ENCODE results near the gene HOXD4. TPM values are rescaled to one million over a fixed set of nuclear protein-coding genes. Genes with fewer than 3 reads are reported as not detected.
A peak's percentile ranks its signal among the peaks of the same experiment; 100 is the strongest.

The HOXD4 gene
- total RNA-seq, 1 experiment from 2014 or later, result not detected

DNA sequence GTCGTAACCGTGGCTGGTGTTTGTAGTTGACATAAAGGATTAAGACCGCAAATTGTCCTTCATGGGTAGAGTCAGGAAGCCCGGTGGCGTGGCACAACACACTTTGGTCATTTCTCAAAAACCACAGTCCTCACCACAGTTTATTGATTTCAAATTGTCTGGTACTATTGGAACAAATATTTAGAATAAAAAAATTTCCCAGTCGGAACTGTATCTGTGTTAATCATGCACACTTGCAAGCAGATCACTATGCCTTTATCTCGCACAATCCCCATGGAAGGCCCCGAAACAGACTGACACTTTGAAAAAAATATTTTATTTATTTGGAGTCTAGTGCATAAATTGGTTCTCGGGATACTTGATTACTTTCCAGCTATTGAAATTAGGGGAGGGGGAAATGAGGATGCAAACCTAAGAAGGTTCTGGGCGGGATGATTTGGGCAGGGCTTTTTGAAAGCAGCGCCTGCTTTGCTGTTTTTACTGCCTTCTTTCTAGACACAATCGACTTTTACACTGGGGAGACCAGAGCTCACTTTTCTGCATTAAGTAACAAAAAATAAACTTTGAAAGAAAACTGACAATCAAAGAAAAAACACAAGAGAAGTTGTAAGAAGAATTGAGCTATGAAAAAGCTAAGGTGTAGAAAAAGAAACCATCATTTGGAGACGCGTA, 21.7 kb downstream of the HOXD4 start:
- H3K27me3 ChIP-seq (ENCODE audit: low read length), result no peaks in the 10 kb centered on the region

GRCh38 chr2:176173567-176174381, 22.4 kb downstream of the HOXD4 start:
- peak overlapping the region; percentile 73 for H3K9ac ChIP-seq (ENCODE audit: low read length)
- peak overlapping the region; percentile 67; the same call in 1 of the 2 replicates for H3K4me3 ChIP-seq (ENCODE audit: low read length)
- peak overlapping the region; percentile 81 for H3K4me2 ChIP-seq (ENCODE audit: low read depth, low read length, poor library complexity, severe bottlenecking)
- peak overlapping the region; percentile 90 for H2AFZ ChIP-seq (ENCODE audit: low read length)
- H4K20me1 ChIP-seq (ENCODE audit: insufficient read depth, low read depth, low read length), result no peaks in the 10 kb centered on the region
- H3K4me1 ChIP-seq (ENCODE audit: low read length), result peaks cover 43% of the 10 kb centered on the region
- no peaks in the 10 kb centered on the region for H3K36me3 ChIP-seq (ENCODE audit: insufficient read depth, low read length)
- H3K9me3 ChIP-seq (ENCODE audit: low read length), result no peaks in the 10 kb centered on the region
- DNase-seq, result no peak
- no peak overlapping the region for H3K27ac ChIP-seq (ENCODE audit: low read length)
- no peaks in the 10 kb centered on the region for H3K27me3 ChIP-seq (ENCODE audit: low read length)
- H3K9me2 ChIP-seq (replicated peaks; ENCODE audit: insufficient read depth, low read length), result no peaks in the 10 kb centered on the region
- H3K79me2 ChIP-seq (ENCODE audit: low read length), result no peaks in the 10 kb centered on the region

More for the DNA sequence above, 21.7 kb downstream of the HOXD4 start:
- Histone ChIP-seq H3K36me3 (ENCODE audit: insufficient read depth, low read length) (no peaks in the 10 kb centered on the region), H3K4me1 (ENCODE audit: low read length) (peaks cover 41% of the 10 kb centered on the region), H4K20me1 (ENCODE audit: insufficient read depth, low read depth, low read length) (no peaks in the 10 kb centered on the region), H3K9me2 (replicated peaks; ENCODE audit: insufficient read depth, low read length) (no peaks in the 10 kb centered on the region), H2AFZ (ENCODE audit: low read length) (no peak overlapping the region), H3K4me3 (ENCODE audit: low read length) (no peak overlapping the region), H3K9me3 (ENCODE audit: low read length) (no peaks in the 10 kb centered on the region), H3K79me2 (ENCODE audit: low read length) (no peaks in the 10 kb centered on the region), H3K4me2 (ENCODE audit: low read depth, low read length, poor library complexity, severe bottlenecking) (peak overlapping the region; percentile 81), H3K27ac (ENCODE audit: low read length) (no peak overlapping the region), H3K9ac (ENCODE audit: low read length) (no peak overlapping the region)
- no peak for DNase-seq

GRCh38 chr2:176174382-176174823, 23.1 kb downstream of the HOXD4 start:
- Histone ChIP-seq H3K9me2 (replicated peaks; ENCODE audit: insufficient read depth, low read length) (no peaks in the 10 kb centered on the region), H3K9ac (ENCODE audit: low read length) (peak overlapping the region; percentile 73), H3K79me2 (ENCODE audit: low read length) (no peaks in the 10 kb centered on the region), H3K4me3 (ENCODE audit: low read length) (peak overlapping the region; percentile 67), H4K20me1 (ENCODE audit: insufficient read depth, low read depth, low read length) (no peaks in the 10 kb centered on the region), H3K4me1 (ENCODE audit: low read length) (peaks cover 45% of the 10 kb centered on the region), H3K9me3 (ENCODE audit: low read length) (no peaks in the 10 kb centered on the region), H3K36me3 (ENCODE audit: insufficient read depth, low read length) (no peaks in the 10 kb centered on the region), H3K4me2 (ENCODE audit: low read depth, low read length, poor library complexity, severe bottlenecking) (peak overlapping the region; percentile 81), H3K27me3 (ENCODE audit: low read length) (no peaks in the 10 kb centered on the region), H3K27ac (ENCODE audit: low read length) (no peak overlapping the region), H2AFZ (ENCODE audit: low read length) (peak overlapping the region; percentile 90)
- DNase-seq, result no peak

DNA sequence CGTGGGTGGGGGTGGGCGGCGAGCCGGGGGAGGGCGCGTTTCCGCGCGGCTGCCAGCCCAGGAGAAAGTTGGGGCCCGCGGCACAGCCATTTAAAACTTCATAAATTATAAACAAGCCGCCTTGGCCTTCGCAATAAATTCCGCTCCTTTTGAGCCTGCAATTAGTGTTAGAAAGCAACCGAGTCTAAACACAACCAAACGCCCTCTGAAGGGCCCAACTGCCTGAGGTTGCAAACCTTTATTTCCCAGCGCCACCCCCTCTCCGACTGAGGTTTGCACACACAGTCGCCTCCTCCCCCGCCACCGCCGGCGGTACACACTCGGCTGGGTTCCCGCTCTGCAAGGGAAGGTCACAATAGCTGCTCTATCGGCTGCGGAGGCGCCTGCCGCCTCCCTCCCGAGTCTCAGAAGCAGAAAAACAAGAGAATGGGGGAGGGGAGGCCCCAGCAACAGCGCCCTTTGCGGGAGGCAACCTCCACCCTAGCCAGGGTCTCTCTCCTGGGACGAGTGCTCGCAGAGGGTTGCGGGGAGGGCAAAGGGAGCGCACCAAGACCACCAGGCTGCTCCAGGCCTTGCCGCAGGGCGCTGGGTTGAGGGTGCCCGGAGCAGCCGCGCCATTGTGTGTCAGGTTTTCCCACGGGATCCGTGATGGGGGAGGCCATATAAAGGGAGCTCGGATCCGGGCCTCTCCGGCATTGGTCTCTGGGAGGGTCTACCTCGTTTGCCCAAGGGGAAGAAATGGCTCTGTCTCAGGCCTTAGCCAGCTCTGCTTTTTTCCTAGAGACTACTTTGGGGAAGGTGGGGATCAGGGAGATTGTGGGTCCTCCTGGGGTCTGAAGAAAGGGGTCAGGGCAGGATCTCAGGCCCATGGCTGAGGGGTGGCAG, 23.7 kb downstream of the HOXD4 start:
- Histone ChIP-seq H3K27me3 (ENCODE audit: low read length) (no peaks in the 10 kb centered on the region), H2AFZ (ENCODE audit: low read length) (peak overlapping the region; percentile 90), H3K36me3 (ENCODE audit: insufficient read depth, low read length) (no peaks in the 10 kb centered on the region), H3K4me2 (ENCODE audit: low read depth, low read length, poor library complexity, severe bottlenecking) (peak overlapping the region; percentile 81), H3K4me3 (ENCODE audit: low read length) (peak overlapping the region; percentile 67), H3K9ac (ENCODE audit: low read length) (peak overlapping the region; percentile 73), H3K79me2 (ENCODE audit: low read length) (no peaks in the 10 kb centered on the region), H3K9me2 (replicated peaks; ENCODE audit: insufficient read depth, low read length) (no peaks in the 10 kb centered on the region), H4K20me1 (ENCODE audit: insufficient read depth, low read depth, low read length) (no peaks in the 10 kb centered on the region), H3K9me3 (ENCODE audit: low read length) (no peaks in the 10 kb centered on the region), H3K4me1 (ENCODE audit: low read length) (peaks cover 45% of the 10 kb centered on the region), H3K27ac (ENCODE audit: low read length) (no peak overlapping the region)
- DNase-seq, result peak; percentile 77

- Histone ChIP-seq H3K9me3 (ENCODE audit: low read length) (no peaks in the 10 kb centered on the region), H3K9ac (ENCODE audit: low read length) (peak overlapping the region; percentile 73), H3K79me2 (ENCODE audit: low read length) (no peaks in the 10 kb centered on the region), H3K4me3 (ENCODE audit: low read length) (peak overlapping the region; percentile 67; the same call in 1 of the 2 replicates), H3K27ac (ENCODE audit: low read length) (no peak overlapping the region), H2AFZ (ENCODE audit: low read length) (peak overlapping the region; percentile 90; the same call in 1 of the 2 replicates), H3K9me2 (replicated peaks; ENCODE audit: insufficient read depth, low read length) (no peaks in the 10 kb centered on the region), H3K36me3 (ENCODE audit: insufficient read depth, low read length) (no peaks in the 10 kb centered on the region), H4K20me1 (ENCODE audit: insufficient read depth, low read depth, low read length) (no peaks in the 10 kb centered on the region), H3K27me3 (ENCODE audit: low read length) (no peaks in the 10 kb centered on the region), H3K4me1 (ENCODE audit: low read length) (peaks cover 45% of the 10 kb centered on the region), H3K4me2 (ENCODE audit: low read depth, low read length, poor library complexity, severe bottlenecking) (peak overlapping the region; percentile 81)
- no peak for DNase-seq
Measured at GRCh38 chr2:176175709-176176607, 24.6 kb downstream of the HOXD4 start.

DNA sequence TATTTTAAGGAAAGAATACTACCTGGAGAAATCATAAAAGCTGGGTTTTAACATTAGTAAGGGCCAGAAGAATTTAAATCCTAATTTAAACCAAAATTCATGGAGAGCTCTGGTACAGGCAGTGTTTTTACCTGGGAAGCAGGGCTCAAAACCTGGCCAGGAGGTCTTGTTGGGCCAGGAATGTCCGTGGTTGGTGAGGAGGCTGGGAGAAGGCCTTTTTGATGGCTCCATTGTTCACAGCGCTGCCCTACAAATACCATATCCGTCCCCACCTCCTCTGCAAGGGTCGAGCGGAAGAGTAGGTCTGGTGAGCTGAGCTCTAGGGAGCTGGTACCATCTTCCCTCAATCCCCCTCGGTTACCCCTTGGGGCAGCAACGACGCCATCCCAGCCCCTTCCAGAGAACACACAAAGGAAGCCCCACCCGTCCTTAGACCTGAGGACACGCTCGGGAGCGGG, 26.3 kb downstream of the HOXD4 start:
- peaks cover 45% of the 10 kb centered on the region for H3K4me1 ChIP-seq (ENCODE audit: low read length)
- H3K9ac ChIP-seq (ENCODE audit: low read length), result peak overlapping the region; percentile 75
- no peaks in the 10 kb centered on the region for H3K9me3 ChIP-seq (ENCODE audit: low read length)
- no peaks in the 10 kb centered on the region for H3K9me2 ChIP-seq (replicated peaks; ENCODE audit: insufficient read depth, low read length)
- H3K79me2 ChIP-seq (ENCODE audit: low read length), result no peaks in the 10 kb centered on the region
- no peak for DNase-seq
- H4K20me1 ChIP-seq (ENCODE audit: insufficient read depth, low read depth, low read length), result no peaks in the 10 kb centered on the region
- H3K27me3 ChIP-seq (ENCODE audit: low read length), result no peaks in the 10 kb centered on the region
- H3K27ac ChIP-seq (ENCODE audit: low read length), result no peak overlapping the region
- H3K36me3 ChIP-seq (ENCODE audit: insufficient read depth, low read length), result no peaks in the 10 kb centered on the region
- no peak overlapping the region; the same call in 1 of the 2 replicates for H2AFZ ChIP-seq (ENCODE audit: low read length)
- peak overlapping the region; percentile 67 for H3K4me3 ChIP-seq (ENCODE audit: low read length)
- peak overlapping the region; percentile 62 for H3K4me2 ChIP-seq (ENCODE audit: low read depth, low read length, poor library complexity, severe bottlenecking)

DNA sequence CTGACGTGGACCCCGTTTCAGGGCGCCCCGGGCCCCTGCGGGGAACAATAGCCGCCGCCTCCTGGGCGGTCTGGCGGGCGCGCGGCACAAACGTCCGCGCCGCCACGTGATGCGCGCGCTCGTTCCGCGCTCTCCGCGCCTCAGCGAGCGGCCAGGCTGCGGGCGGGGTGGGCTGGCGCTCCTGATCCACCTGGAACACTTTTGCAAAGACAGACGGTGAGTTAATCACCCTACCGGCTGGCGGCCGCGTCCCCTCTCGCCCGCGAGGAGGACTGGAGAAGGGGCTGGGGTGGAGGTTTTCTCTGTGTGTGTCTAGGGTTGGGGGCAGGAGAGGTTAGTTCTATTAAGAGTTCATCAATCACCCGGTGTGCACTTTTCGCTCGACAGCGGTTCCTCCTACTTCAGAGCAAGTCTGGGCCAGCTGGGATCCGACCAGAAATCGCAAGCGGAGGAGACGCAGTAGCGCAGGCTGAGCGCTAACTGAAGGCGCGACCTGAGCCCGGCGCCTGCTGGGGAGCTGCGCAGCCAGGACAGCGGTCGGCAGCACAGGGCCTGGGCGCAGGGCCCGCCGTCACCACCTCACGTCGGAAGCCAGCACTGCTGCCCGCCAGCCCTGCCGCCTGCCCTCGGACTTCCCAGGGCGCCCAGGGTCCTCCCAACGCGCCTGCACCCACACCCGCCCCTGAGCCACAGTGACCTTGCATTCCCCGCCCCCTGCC, 26.8 kb downstream of the HOXD4 start:
- Histone ChIP-seq H3K9ac (ENCODE audit: low read length) (peak overlapping the region; percentile 75), H4K20me1 (ENCODE audit: insufficient read depth, low read depth, low read length) (no peaks in the 10 kb centered on the region), H2AFZ (ENCODE audit: low read length) (peak overlapping the region; percentile 72; the same call in 1 of the 2 replicates), H3K27me3 (ENCODE audit: low read length) (no peaks in the 10 kb centered on the region), H3K4me3 (ENCODE audit: low read length) (peak overlapping the region; percentile 67), H3K9me2 (replicated peaks; ENCODE audit: insufficient read depth, low read length) (no peaks in the 10 kb centered on the region), H3K4me1 (ENCODE audit: low read length) (peaks cover 45% of the 10 kb centered on the region), H3K27ac (ENCODE audit: low read length) (no peak overlapping the region), H3K79me2 (ENCODE audit: low read length) (no peaks in the 10 kb centered on the region), H3K9me3 (ENCODE audit: low read length) (no peaks in the 10 kb centered on the region), H3K36me3 (ENCODE audit: insufficient read depth, low read length) (no peaks in the 10 kb centered on the region), H3K4me2 (ENCODE audit: low read depth, low read length, poor library complexity, severe bottlenecking) (peak overlapping the region; percentile 62)
- peak; percentile 75 for DNase-seq
